GM10266 (cell line): ENCODE measurements around the gene GPBAR1.
A peak's percentile ranks its signal among the peaks of the same experiment; 100 is the strongest.

Experiments
- DNase-seq: peaks from one replicate; pipeline ENCODE4 v3.0.0; 2012; ENCODE audit errors: extremely low spot score
- TF ChIP-seq, protein P1 (sequence below): IDR thresholded peaks from 2 replicates; pipeline ENCODE4 v1.5.1; 2012; ENCODE audit warnings: mild to moderate bottlenecking, low read depth; ENCODE audit not compliant: control insufficient read depth, insufficient read depth; ENCODE audit errors: missing control alignments

The GPBAR1 gene, protein sequence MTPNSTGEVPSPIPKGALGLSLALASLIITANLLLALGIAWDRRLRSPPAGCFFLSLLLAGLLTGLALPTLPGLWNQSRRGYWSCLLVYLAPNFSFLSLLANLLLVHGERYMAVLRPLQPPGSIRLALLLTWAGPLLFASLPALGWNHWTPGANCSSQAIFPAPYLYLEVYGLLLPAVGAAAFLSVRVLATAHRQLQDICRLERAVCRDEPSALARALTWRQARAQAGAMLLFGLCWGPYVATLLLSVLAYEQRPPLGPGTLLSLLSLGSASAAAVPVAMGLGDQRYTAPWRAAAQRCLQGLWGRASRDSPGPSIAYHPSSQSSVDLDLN

DNA sequence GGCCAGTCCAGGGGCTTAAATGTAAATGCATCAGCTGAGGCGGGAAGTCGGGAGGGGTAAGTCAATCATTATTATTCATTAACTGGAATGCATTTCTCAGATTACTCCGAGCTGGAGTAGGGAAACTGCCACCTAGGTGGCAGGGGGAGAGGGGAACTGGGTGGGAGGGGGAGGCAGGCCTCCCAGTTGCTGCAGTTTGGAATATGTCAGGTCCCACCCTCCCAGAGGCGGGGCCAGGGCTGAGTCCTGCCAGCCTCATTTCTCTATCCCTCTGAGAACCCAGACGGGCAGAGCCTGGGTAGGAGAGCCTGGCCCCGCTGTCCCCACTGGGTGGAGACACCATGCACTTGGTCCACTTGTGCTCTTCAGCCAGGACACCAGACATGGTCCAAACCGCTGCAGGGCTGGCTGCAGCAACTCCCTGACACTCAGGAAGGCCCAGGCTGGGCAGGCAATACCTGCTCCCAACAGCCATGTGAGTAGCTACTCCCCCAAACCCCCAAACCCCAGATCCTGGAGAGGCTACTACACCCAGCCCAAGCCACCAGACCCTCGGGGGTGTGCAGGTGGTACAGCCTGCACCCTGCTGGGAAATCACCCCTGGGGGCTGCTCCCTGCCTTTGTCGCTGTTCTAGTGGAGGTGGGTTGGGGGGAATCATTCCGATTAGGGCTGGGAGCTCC is at the start of gene GPBAR1:
GPBAR1 (plus strand) TSS at position 274 of the 681 bp plus-strand sequence. CDS start 1,710 bp downstream, outside the sequence.
- DNase-seq = no peak
- TF ChIP-seq, protein P1, sequence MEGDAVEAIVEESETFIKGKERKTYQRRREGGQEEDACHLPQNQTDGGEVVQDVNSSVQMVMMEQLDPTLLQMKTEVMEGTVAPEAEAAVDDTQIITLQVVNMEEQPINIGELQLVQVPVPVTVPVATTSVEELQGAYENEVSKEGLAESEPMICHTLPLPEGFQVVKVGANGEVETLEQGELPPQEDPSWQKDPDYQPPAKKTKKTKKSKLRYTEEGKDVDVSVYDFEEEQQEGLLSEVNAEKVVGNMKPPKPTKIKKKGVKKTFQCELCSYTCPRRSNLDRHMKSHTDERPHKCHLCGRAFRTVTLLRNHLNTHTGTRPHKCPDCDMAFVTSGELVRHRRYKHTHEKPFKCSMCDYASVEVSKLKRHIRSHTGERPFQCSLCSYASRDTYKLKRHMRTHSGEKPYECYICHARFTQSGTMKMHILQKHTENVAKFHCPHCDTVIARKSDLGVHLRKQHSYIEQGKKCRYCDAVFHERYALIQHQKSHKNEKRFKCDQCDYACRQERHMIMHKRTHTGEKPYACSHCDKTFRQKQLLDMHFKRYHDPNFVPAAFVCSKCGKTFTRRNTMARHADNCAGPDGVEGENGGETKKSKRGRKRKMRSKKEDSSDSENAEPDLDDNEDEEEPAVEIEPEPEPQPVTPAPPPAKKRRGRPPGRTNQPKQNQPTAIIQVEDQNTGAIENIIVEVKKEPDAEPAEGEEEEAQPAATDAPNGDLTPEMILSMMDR = no peak

- TF ChIP-seq, protein P1 = no peak
- DNase-seq = no peak
Measured at GRCh38 chr2:218214116-218214515, 46.7 kb upstream of the GPBAR1 start.

- DNase-seq = no peak
- TF ChIP-seq, protein P1 = no peak
Measured at GRCh38 chr2:218216336-218216673, 44.5 kb upstream of the GPBAR1 start.

DNA sequence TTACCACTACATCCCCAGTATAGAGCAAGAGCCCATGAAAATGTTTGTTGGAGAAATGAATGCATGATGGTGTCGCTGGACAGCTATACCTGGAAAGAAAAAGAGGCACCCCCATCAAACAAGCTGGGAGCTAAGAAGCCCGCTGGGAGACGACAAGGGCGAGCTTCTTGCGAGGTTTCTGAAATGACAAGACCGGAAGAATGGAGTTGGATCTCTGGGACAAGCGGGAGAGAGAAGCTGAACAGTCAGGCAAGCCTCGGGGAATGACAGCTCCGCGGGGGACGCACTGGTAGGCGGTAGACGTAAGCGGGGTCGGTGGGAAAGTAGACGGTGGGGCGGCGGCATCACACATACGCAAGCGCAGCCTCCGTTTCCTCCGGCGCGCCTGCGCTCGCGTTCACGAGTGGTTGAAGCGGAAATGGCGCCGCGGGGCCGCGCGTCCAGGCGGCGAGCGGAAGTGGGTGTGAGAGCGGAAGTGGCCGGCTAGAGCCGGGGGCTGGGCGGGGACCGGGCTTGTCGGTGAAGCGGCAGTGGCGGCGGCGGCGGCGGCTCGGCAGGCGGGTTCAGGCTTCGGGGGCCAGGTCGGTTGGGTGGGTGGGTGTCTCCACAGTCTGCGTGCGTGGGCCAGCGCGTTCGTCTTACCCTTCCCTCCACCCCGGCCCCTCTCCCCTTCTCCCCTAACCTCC is 44.0 kb upstream of the GPBAR1 start, which contains the start of gene ARPC2:
ARPC2 (plus strand) TSS at position 516 of the 686 bp plus-strand sequence. CDS start 282 bp downstream, outside the sequence.
- DNase-seq = peak; percentile 90
- TF ChIP-seq, protein P1 = no peak

GRCh38 chr2:218217360-218218267 is 43.2 kb upstream of the GPBAR1 start:
- TF ChIP-seq, protein P1 = no peak
- DNase-seq = peak; percentile 68

DNA sequence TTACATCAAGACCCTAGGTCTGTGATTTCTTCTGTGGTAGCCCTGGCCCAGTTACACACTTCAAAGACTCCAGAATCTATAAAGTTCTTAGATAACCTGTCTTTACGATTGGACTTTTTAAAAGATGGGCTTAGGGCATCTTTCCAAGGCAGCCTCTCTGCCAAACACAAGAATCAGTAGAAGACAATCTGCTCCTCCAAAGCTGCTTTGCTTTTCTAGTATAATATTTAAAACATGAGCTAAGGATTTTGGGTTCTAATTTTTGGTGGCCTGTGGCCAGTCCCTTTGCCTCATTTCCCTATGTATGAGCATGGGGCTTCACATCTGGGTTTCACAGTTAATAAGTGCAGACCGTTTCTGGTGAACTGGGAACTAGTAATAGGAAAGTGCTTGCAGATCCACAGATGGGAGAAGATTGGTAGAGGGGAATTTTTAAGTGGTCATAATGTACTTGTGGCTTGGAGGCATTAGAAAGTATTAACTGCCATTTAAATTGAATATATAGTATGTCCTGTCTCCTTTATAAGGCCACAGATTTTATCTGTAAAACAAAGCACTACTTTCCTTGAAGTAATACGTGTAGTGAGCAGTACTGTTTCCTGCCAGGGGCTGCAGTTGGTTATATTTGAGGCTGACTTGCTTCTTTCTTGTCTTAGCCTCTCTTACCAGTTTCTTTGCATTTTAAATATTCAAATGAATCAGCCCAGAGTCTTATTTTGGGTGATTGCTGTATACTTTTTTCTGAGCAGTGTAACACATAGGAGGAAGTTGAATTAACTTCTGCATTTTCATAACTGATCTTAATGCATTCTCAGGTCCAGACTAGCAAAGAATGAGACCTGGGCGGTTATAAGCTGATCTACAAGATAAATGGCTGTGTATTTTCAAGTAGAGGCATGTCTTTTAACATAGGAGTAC is 42.3 kb upstream of the GPBAR1 start:
- DNase-seq = peak; percentile 66
- TF ChIP-seq, protein P1 = no peak
